D341Med (cell line): Measurements from ENCODE around the gene ZNF175.

Experiments
- DNase-seq: peaks from one replicate; pipeline ENCODE4 v3.0.0; 2012; ENCODE audit warnings: low spot score

Gene ZNF175

DNA sequence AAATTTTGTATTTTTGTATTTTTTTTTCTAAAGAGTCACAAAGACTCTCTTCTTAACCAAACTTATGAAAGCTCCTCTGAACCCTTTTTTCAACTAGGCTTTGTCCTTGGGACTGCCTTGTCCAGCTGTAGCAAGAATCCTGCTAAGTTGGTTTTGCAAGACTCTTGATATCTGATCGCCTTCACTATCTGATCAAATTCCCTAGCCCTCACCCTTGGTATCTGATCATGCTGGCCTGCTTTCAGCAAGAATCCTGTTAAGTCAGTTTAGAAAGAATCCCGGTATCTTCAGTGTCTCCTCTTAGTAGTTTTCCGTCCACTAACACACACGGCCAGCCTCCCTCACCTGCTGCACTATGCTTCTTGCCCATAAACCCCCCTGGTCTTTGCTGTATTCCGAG lies 61.0 kb downstream of the ZNF175 start:
- no peak for DNase-seq

DNA sequence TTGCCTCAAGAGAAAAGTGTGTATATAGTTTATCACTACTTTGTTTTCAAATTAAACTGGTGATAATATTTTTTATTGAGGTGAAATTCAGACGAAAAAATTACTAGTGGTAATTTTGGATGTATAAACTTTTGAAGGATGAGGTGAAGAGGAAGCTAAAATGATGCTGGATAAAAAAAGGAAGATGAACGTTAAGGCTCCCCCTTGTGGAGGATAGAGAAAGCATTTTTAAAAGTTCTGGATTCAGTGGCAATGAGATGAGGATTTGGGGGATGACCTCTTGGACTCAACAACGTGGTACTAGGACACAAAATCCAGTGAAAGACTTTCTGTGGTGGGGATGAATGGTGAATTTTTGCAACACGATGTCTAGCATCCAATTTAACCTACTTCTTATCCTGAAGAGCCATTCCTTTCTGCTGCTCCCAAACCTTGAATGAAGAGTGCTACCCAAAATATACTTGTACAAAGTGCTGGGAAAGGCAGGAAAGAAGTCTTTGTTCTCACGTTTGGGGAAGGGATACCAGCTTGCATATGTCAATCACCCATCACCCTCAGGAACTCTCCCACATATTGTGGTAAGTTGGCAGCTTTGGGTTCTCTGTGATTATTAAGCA lies 66.4 kb downstream of the ZNF175 start:
- no peak for DNase-seq

DNA sequence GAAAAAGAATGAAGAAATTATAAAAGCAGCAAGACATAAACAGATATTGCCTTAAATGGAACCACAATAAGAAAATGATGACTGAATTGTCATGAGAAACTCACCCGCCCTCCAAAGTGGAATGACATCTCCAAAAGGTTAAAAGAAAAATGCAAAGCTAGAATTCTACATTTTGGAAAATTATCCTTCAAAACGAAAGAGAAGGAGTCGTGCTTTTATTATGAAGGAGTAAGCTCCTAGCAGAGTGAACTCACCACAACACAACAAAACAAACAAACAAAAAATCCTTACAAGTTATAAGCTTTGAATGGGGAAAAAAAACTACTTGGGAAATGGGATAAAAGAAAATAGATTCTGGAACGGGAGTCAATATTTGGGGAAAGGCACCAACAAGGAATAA lies 68.8 kb downstream of the ZNF175 start:
- no peak for DNase-seq

DNA sequence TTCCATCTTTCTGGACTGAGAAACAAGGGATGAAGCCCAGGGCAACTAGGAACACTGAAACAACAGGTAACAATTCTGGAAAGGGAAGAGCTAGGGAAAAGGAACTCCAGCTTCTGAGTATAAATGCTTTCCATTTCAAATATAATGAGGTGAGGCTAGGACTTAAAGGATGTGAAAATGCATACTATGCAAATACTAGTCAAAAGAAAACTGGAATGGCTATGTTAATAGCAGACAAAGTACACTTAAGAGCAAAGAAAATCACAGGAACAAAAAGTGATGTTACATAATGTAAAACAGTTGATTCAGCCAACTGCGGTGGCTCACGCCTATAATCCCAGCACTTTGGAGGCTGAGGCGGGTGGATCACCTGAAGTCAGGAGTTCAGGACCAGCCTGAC lies 69.3 kb downstream of the ZNF175 start:
- DNase-seq, result no peak

DNA sequence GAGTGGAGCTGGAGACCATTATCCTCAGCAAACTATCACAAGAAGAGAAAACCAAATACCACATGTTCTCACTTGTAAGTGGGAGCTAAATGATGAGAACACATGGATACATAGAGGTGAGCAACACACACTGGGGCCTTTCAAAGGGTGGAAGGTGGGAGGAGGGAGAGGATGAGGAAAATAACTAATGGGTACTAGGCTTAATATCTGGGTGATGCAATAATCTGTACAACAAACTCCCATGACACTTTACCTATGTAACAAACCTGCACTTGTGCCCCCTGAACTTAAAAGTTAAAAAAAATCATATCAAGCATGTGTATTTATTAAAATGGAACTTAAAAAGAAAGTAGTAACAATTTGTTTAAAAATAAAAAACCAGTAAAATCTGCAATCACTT lies 70.6 kb downstream of the ZNF175 start:
- no peak for DNase-seq
